Tibial nerve (tissue), 4 donors: ENCODE measurements around the gene SCGN. TPM values are rescaled to one million over a fixed set of nuclear protein-coding genes. Genes with fewer than 3 reads are reported as not detected.

ENCODE experiments used
- DNase-seq, 2 donors: peaks; one replicate each; pipeline ENCODE4 v3.0.0-alpha.2; 2019; ENCODE audit warnings: low spot score in 2 of 2
- H3K27ac ChIP-seq, 4 donors: fragments of 200-600 bp; sonication (generic) in 3 of 4; one replicate each; pipeline ENCODE4 v1.5.1; 2017 to 2019; ENCODE audit warnings: mild to moderate bottlenecking in 1 of 4
- H3K27me3 ChIP-seq, 2 donors: fragments of 200-600 bp; sonication (generic) in 1 of 2; one replicate each; pipeline versions ENCODE4 v1.5.1 to v1.6.0; 2017 to 2019
- H3K36me3 ChIP-seq, 3 donors: fragments of 200-600 bp; sonication (generic); one replicate each; pipeline ENCODE4 v1.5.1; 2018 to 2019
- H3K4me1 ChIP-seq, 4 donors: fragments of 200-600 bp; sonication (generic) in 3 of 4; one replicate each; pipeline ENCODE4 v1.5.1; 2017 to 2019
- H3K4me3 ChIP-seq, 4 donors: fragments of 200-600 bp; sonication (generic) in 3 of 4; one replicate each; pipeline ENCODE4 v1.5.1; 2017 to 2019; ENCODE audit warnings: mild to moderate bottlenecking in 1 of 4, moderate library complexity in 1 of 4
- H3K9me3 ChIP-seq, 4 donors: fragments of 200-600 bp; sonication (generic) in 3 of 4; one replicate each; pipeline ENCODE4 v1.5.1; 2017 to 2019
- EP300 ChIP-seq, 2 donors: sonication (generic); formaldehyde crosslinking; IDR thresholded peaks; one replicate each; pipeline ENCODE4 v1.6.1; 2017; ENCODE audit warnings: antibody characterized with exemption in 2 of 2, mild to moderate bottlenecking in 1 of 2
- POLR2A ChIP-seq, 2 donors: fragments of 450-650 bp; IDR thresholded peaks; one replicate each; pipeline ENCODE4 v1.6.1; 2017; ENCODE audit warnings: antibody characterized with exemption in 2 of 2, mild to moderate bottlenecking in 2 of 2, moderate library complexity in 2 of 2
- WGBS, 2 donors: methylation state at CpG; one replicate each; pipeline ENCODE4 v1.1.5; 2018; 5-methylcytosine and 5-hydroxymethylcytosine counted together
- total RNA-seq, 4 donors: library from RNA; depleted of rRNA; stranded (reverse); fragments of >200 nt; gene quantifications; one replicate each; pipeline ENCODE4 v1.1.0, GENCODE V29; 2016
- TF ChIP-seq, protein P1 (sequence below), 5 experiments: fragments of 200-600 bp in 3 of 5; fragments of 450-650 bp in 2 of 5; sonication (generic) in 3 of 5; IDR thresholded peaks; one replicate each; pipeline ENCODE4 v1.5.1; 2016 to 2019; ENCODE audit warnings: antibody characterized with exemption in 5 of 5, mild to moderate bottlenecking in 3 of 5, moderate library complexity in 2 of 5

SCGN gene
- total RNA-seq, 4 donors from 2014 or later = not detected

DNA sequence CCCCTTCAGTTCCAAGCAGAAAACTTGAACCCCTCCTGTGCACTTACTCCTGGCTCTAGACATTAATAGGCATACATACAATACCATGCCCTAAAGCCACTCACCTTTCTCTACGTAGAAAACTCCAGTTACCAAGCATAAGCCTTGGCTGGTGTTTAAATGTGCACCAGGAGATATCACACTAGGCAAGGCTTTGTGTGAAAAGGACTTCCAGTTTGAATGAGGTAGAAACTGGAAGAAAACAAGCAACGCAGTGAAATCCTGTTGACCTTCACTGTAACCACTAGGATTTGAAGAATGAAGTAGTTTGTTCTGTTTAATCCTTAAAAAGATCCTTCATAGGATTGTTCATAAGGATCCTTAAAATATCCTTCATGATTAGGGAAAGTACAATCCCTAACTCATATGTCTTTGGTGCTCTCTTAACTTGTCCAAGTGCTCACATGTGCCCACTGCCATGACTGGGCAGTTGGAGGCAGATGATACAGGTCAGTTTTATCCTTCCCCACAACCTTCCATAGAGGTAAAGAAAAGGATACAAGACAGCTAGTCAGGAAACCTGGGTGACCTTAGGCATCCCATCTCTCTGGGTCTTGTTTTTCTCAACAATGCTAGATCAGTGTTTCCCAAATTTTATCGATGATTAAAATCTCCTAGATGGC, 9.2 kb upstream of the SCGN start:
- H3K27me3 ChIP-seq = no peaks in the 10 kb centered on the region
- peaks cover 0 to 4% (median 0%) of the 10 kb centered on the region in 4 donors for H3K9me3 ChIP-seq
- no peaks in the 10 kb centered on the region for H3K36me3 ChIP-seq
- no peak overlapping the region for H3K27ac ChIP-seq
- H3K4me1 ChIP-seq = no peaks in the 10 kb centered on the region
- no peak for DNase-seq
- H3K4me3 ChIP-seq = no peak overlapping the region
- WGBS, 2 donors = 69 to 74% methylated on average over 3 of the region's 3 CpGs
- TF ChIP-seq, protein P1, sequence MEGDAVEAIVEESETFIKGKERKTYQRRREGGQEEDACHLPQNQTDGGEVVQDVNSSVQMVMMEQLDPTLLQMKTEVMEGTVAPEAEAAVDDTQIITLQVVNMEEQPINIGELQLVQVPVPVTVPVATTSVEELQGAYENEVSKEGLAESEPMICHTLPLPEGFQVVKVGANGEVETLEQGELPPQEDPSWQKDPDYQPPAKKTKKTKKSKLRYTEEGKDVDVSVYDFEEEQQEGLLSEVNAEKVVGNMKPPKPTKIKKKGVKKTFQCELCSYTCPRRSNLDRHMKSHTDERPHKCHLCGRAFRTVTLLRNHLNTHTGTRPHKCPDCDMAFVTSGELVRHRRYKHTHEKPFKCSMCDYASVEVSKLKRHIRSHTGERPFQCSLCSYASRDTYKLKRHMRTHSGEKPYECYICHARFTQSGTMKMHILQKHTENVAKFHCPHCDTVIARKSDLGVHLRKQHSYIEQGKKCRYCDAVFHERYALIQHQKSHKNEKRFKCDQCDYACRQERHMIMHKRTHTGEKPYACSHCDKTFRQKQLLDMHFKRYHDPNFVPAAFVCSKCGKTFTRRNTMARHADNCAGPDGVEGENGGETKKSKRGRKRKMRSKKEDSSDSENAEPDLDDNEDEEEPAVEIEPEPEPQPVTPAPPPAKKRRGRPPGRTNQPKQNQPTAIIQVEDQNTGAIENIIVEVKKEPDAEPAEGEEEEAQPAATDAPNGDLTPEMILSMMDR (IDR thresholded peaks at IDR 0.05) = no peak
- TF ChIP-seq POLR2A (IDR thresholded peaks at IDR 0.05) (no peak), EP300 (IDR thresholded peaks at IDR 0.05) (no peak)

- Histone ChIP-seq H3K27me3 (peaks cover 0 to 1% of the 10 kb centered on the region in 2 donors), H3K4me1 (no peaks in the 10 kb centered on the region), H3K9me3 (peaks cover 0 to 4% (median 0%) of the 10 kb centered on the region in 4 donors), H3K4me3 (no peak overlapping the region), H3K27ac (no peak overlapping the region), H3K36me3 (no peaks in the 10 kb centered on the region)
- WGBS, 2 donors = 40 to 47% methylated on average over 4 of the region's 4 CpGs
- no peak for DNase-seq
- TF ChIP-seq, protein P1 (IDR thresholded peaks at IDR 0.05) = no peak
- TF ChIP-seq POLR2A (IDR thresholded peaks at IDR 0.05) = no peak
- no peak for TF ChIP-seq EP300 (IDR thresholded peaks at IDR 0.05)
Measured at GRCh38 chr6:25645916-25646315, 6.1 kb upstream of the SCGN start.

DNA sequence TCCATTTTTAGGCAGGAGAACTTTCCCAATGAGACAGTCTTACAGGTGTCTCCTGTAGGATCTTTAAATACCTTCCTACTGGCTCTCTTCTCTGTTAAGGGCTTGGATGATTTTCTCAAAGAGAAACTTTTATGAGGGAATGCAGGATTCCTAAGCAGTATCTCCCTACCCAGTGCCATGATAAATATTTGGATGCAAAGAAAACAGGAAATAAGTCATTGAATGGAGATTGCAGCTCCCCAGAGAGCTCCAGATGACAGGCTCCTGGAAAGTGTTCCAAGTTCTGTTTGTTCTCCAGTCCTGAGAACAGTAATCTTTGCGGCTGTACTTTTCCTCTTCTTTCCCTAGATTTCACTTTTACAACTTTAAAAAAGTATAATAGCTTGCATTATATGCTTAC, 2.4 kb upstream of the SCGN start:
- no peaks in the 10 kb centered on the region for H3K36me3 ChIP-seq
- no peaks in the 10 kb centered on the region for H3K4me1 ChIP-seq
- TF ChIP-seq POLR2A (IDR thresholded peaks at IDR 0.05) (no peak), EP300 (IDR thresholded peaks at IDR 0.05) (no peak)
- TF ChIP-seq, protein P1 (IDR thresholded peaks at IDR 0.05) = no peak
- H3K27ac ChIP-seq = no peak overlapping the region
- WGBS, 2 donors = 29 to 52% methylated on average over 1 of the region's 1 CpG
- DNase-seq = no peak
- H3K27me3 ChIP-seq = peaks cover 0 to 30% of the 10 kb centered on the region in 2 donors
- H3K9me3 ChIP-seq = peaks cover 0 to 4% (median 0%) of the 10 kb centered on the region in 4 donors
- no peak overlapping the region for H3K4me3 ChIP-seq

- H3K27me3 ChIP-seq = peaks cover 0 to 30% of the 10 kb centered on the region in 2 donors
- H3K27ac ChIP-seq = no peak overlapping the region
- no peaks in the 10 kb centered on the region for H3K9me3 ChIP-seq
- H3K4me3 ChIP-seq = no peak overlapping the region
- H3K4me1 ChIP-seq = no peaks in the 10 kb centered on the region
- WGBS, 2 donors = 47 to 62% methylated on average over 1 of the region's 1 CpG
- no peaks in the 10 kb centered on the region for H3K36me3 ChIP-seq
- TF ChIP-seq POLR2A (IDR thresholded peaks at IDR 0.05) = no peak
- TF ChIP-seq EP300 (IDR thresholded peaks at IDR 0.05) = no peak
- TF ChIP-seq, protein P1 (IDR thresholded peaks at IDR 0.05) = no peak
- no peak for DNase-seq
Measured at GRCh38 chr6:25655723-25656122, 3.7 kb downstream of the SCGN start.

- 16 to 21% methylated on average over 4 of the region's 4 CpGs for WGBS, 2 donors
- TF ChIP-seq EP300 (IDR thresholded peaks at IDR 0.05) = no peak
- TF ChIP-seq POLR2A (IDR thresholded peaks at IDR 0.05) = no peak
- TF ChIP-seq, protein P1 (IDR thresholded peaks at IDR 0.05) = no peak
Measured at GRCh38 chr6:25659633-25660368, 7.8 kb downstream of the SCGN start.

More at GRCh38 chr6:25659633-25660368, 7.8 kb downstream of the SCGN start:
- H3K36me3 ChIP-seq = no peaks in the 10 kb centered on the region
- H3K4me3 ChIP-seq = no peak overlapping the region
- no peaks in the 10 kb centered on the region for H3K9me3 ChIP-seq
- no peak overlapping the region for H3K27ac ChIP-seq
- DNase-seq = no peak
- no peaks in the 10 kb centered on the region for H3K27me3 ChIP-seq
- no peaks in the 10 kb centered on the region for H3K4me1 ChIP-seq
